A549 (cell line): ENCODE measurements around the gene ZSCAN20. TPM values are rescaled to one million over a fixed set of nuclear protein-coding genes. Genes with fewer than 3 reads are reported as not detected.

Experiments used
- ATAC-seq, 2 experiments: fragments of 200-7000 bp in 1 of 2; fragments of >200 bp in 1 of 2; cut with Nextera tagmentation in 1 of 2; cut with Tn5 transposase in 1 of 2; 3 replicates each; pipeline versions ENCODE4 v1.8.0 to v1.9.1; 2018 to 2020; ENCODE audit warnings: mild to moderate bottlenecking in 1 of 2, moderate library complexity in 1 of 2
- CTCF ChIA-PET: fragments of 300-600 bp; sonication (Branson Sonifier 250); formaldehyde crosslinking; extraction: SDS; loops from one replicate; lab custom pipeline; 2021; ENCODE audit warnings: antibody characterized with exemption, inconsistent platforms; lab: Yijun Ruan, JAX
- POLR2A ChIA-PET: fragments of 350-600 bp; formaldehyde crosslinking; extraction: SDS; loops from one replicate; lab custom pipeline; 2021; ENCODE audit warnings: antibody characterized with exemption, inconsistent platforms; lab: Yijun Ruan, JAX
- DNase-seq, 2 experiments: peaks; one replicate each; pipeline versions ENCODE4 v3.0.0 to v3.0.0-alpha.2; 2011 to 2016; ENCODE audit warnings: low read depth in 1 of 2, low spot score in 1 of 2
- FAIRE-seq: peaks from 2 replicates; lab custom pipeline; 2011; peaks lifted over from hg19 to GRCh38; lab: Jason Lieb, UNC
- H3K27ac ChIP-seq, 2 experiments: fragments of >200 bp; sonication (Bioruptor Twin); formaldehyde crosslinking; 3 replicates each; pipeline ENCODE4 v1.5.1; 2016 to 2017
- H3K4me1 ChIP-seq: fragments of >200 bp; sonication (Bioruptor Twin); formaldehyde crosslinking; 3 replicates; pipeline ENCODE4 v1.6.1; 2016
- H3K4me2 ChIP-seq: fragments of >200 bp; sonication (Bioruptor Twin); formaldehyde crosslinking; 3 replicates; pipeline ENCODE4 v1.6.1; 2016
- H3K4me3 ChIP-seq: fragments of >200 bp; sonication (Bioruptor Twin); formaldehyde crosslinking; 3 replicates; pipeline ENCODE4 v1.5.1; 2016
- H3K9me3 ChIP-seq: fragments of >200 bp; sonication (Bioruptor Twin); formaldehyde crosslinking; 3 replicates; pipeline ENCODE4 v1.6.1; 2016
- BHLHE40 ChIP-seq: IDR thresholded peaks from 2 replicates; pipeline ENCODE4 v1.6.1; 2012; ENCODE audit warnings: low read depth, low read length, inconsistent platforms
- CHD2 ChIP-seq: fragments of 150-350 bp; IDR thresholded peaks from 2 replicates; pipeline ENCODE4 v1.6.1; 2014; ENCODE audit warnings: low read length; ENCODE audit not compliant: partially characterized antibody
- EP300 ChIP-seq, 2 experiments: fragments of >200 bp; sonication (Bioruptor Twin); formaldehyde crosslinking; IDR thresholded peaks; 2 replicates in 1 of 2; 3 replicates in 1 of 2; pipeline ENCODE4 v1.6.1; 2016 to 2017
- ESRRA ChIP-seq: fragments of 150-350 bp; IDR thresholded peaks from 2 replicates; pipeline ENCODE4 v1.6.1; 2014; ENCODE audit warnings: mild to moderate bottlenecking, low read length, borderline replicate concordance
- HEYL ChIP-seq: fragments of 250-450 bp; sonication (Bioruptor Pico); IDR thresholded peaks from 2 replicates; pipeline ENCODE4 v1.8.0; 2021; ENCODE audit warnings: mild to moderate bottlenecking, moderate library complexity
- JUNB ChIP-seq: fragments of >200 bp; sonication (Bioruptor Twin); formaldehyde crosslinking; IDR thresholded peaks from 2 replicates; pipeline ENCODE4 v1.6.1; 2016
- MAZ ChIP-seq: fragments of 150-350 bp; IDR thresholded peaks from 2 replicates; pipeline ENCODE4 v1.6.1; 2014; ENCODE audit warnings: antibody characterized with exemption, low read depth, low read length, borderline replicate concordance
- POLR2A ChIP-seq: IDR thresholded peaks from 2 replicates; pipeline ENCODE4 v1.6.1; 2012; ENCODE audit warnings: mild to moderate bottlenecking, low read length
- RAD21 ChIP-seq, 2 experiments: fragments of >200 bp in 1 of 2; sonication (Bioruptor Twin) in 1 of 2; formaldehyde crosslinking in 1 of 2; IDR thresholded peaks in 1 of 2; conservative IDR thresholded peaks in 1 of 2; 2 replicates in 1 of 2; 3 replicates in 1 of 2; pipeline ENCODE4 v1.6.1; 2012 to 2018; ENCODE audit warnings: inconsistent platforms in 1 of 2
- RNF2 ChIP-seq: fragments of 200-600 bp; sonication (generic); IDR thresholded peaks from 2 replicates; pipeline ENCODE4 v1.6.1; 2016; ENCODE audit warnings: low read depth, mild to moderate bottlenecking, antibody characterized with exemption, moderate library complexity, borderline replicate concordance
- SMC3 ChIP-seq: fragments of >200 bp; sonication (Bioruptor Twin); formaldehyde crosslinking; IDR thresholded peaks from 3 replicates; pipeline ENCODE4 v1.6.1; 2018; ENCODE audit warnings: inconsistent platforms
- TFCP2L1 ChIP-seq: fragments of 250-450 bp; sonication (Bioruptor Pico); IDR thresholded peaks from 2 replicates; pipeline ENCODE4 v1.5.0; 2021; ENCODE audit warnings: mild to moderate bottlenecking
- ZNF302 ChIP-seq: fragments of 250-450 bp; sonication (Bioruptor Pico); IDR thresholded peaks from 2 replicates; pipeline ENCODE4 v1.9.0; 2021; ENCODE audit warnings: inconsistent platforms, mild to moderate bottlenecking, moderate library complexity
- WGBS: methylation state at CpG from one replicate; pipeline ENCODE4 v1.1.6; 2017; ENCODE audit errors: missing lambda C conversion rate; 5-methylcytosine and 5-hydroxymethylcytosine counted together
- polyA plus RNA-seq, 4 experiments: library from polyadenylated mRNA; depleted of rRNA in 3 of 4; stranded (reverse); fragments of >200 nt; fragmentation: RNase III in 1 of 4; extraction: RNeasy Plus Mini Kit Qiagen cat#74134 plus additional on column Dnase treatment in 1 of 4; gene quantifications; 2 replicates in 3 of 4; 3 replicates in 1 of 4; pipeline ENCODE4 v1.2.3, GENCODE V29; 2011 to 2017
- TF ChIP-seq, protein P1 (sequence below): fragments of >200 bp; sonication (Bioruptor Twin); formaldehyde crosslinking; IDR thresholded peaks from 3 replicates; pipeline ENCODE4 v1.5.1; 2016
- TF ChIP-seq, protein P2 (sequence below): fragments of 200-600 bp; sonication (generic); IDR thresholded peaks from 2 replicates; pipeline ENCODE4 v1.6.1; 2016; ENCODE audit warnings: antibody characterized with exemption, mild to moderate bottlenecking, moderate library complexity
- TF ChIP-seq, protein P3 (sequence below): IDR thresholded peaks from 2 replicates; pipeline ENCODE4 v1.6.1; 2012; ENCODE audit warnings: low read depth, borderline replicate concordance

Gene ZSCAN20
- polyA plus RNA-seq, 2 of the 4 experiments (the other 2 are of a cell fraction) = 1.3 to 1.9 TPM

DNA sequence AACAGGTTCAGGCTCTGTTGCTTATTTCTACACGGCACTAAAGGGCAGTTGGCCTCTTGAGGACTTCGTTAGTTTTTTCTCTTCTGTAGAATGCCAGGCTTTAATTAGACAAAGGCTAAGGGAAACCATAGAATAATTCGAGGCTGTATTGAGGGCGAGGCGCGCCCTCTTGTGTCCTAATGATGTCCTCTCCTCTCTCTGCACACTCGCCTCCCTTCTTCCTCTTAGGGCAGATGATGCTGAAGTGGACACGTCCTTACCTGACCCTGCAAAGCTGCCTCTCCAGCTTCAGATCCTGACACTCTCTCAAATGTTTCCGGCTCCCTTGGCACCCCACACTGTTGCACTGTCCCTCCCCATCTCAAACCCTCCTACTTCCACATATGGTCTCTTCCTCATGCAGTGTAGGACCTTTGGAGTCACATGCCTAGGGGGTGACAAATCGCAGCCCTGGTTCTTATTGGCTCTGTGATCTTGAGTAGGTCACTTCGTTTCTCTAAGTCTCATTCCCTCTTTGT, 1.9 kb upstream of the ZSCAN20 start:
- Histone ChIP-seq H3K4me3 (no peak overlapping the region), H3K4me2 (0 out of 3 replicates have a peak overlapping the region, but pooled peaks have one; percentile 35), H3K27ac (no peak overlapping the region), H3K9me3 (no peaks in the 10 kb centered on the region), H3K4me1 (peaks cover 9% of the 10 kb centered on the region)
- DNase-seq (peak; percentile 68 to 72), FAIRE-seq (no peak), ATAC-seq (peak; percentile 71 to 76)
- ChIA-PET POLR2A (no interaction called here), CTCF (interaction anchor here (0.7 to 8.3 kb wide), 30 partner anchors 9 to 381 kb away, joined by 3 to 74 read pairs (median 4); no protein-coding TSS in a partner anchor)
- TF ChIP-seq, protein P1, sequence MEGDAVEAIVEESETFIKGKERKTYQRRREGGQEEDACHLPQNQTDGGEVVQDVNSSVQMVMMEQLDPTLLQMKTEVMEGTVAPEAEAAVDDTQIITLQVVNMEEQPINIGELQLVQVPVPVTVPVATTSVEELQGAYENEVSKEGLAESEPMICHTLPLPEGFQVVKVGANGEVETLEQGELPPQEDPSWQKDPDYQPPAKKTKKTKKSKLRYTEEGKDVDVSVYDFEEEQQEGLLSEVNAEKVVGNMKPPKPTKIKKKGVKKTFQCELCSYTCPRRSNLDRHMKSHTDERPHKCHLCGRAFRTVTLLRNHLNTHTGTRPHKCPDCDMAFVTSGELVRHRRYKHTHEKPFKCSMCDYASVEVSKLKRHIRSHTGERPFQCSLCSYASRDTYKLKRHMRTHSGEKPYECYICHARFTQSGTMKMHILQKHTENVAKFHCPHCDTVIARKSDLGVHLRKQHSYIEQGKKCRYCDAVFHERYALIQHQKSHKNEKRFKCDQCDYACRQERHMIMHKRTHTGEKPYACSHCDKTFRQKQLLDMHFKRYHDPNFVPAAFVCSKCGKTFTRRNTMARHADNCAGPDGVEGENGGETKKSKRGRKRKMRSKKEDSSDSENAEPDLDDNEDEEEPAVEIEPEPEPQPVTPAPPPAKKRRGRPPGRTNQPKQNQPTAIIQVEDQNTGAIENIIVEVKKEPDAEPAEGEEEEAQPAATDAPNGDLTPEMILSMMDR = peak; percentile 73
- TF ChIP-seq RAD21 (conservative IDR thresholded peaks at IDR 0.05 in 1 of 2, IDR thresholded peaks at IDR 0.05 in 1 of 2) (peak; percentile 77 to 82), TFCP2L1 (CRISPR knock-in tag) (no peak), SMC3 (peak; percentile 54; the same call in 2 of the 3 replicates)
- TF ChIP-seq, protein P2, sequence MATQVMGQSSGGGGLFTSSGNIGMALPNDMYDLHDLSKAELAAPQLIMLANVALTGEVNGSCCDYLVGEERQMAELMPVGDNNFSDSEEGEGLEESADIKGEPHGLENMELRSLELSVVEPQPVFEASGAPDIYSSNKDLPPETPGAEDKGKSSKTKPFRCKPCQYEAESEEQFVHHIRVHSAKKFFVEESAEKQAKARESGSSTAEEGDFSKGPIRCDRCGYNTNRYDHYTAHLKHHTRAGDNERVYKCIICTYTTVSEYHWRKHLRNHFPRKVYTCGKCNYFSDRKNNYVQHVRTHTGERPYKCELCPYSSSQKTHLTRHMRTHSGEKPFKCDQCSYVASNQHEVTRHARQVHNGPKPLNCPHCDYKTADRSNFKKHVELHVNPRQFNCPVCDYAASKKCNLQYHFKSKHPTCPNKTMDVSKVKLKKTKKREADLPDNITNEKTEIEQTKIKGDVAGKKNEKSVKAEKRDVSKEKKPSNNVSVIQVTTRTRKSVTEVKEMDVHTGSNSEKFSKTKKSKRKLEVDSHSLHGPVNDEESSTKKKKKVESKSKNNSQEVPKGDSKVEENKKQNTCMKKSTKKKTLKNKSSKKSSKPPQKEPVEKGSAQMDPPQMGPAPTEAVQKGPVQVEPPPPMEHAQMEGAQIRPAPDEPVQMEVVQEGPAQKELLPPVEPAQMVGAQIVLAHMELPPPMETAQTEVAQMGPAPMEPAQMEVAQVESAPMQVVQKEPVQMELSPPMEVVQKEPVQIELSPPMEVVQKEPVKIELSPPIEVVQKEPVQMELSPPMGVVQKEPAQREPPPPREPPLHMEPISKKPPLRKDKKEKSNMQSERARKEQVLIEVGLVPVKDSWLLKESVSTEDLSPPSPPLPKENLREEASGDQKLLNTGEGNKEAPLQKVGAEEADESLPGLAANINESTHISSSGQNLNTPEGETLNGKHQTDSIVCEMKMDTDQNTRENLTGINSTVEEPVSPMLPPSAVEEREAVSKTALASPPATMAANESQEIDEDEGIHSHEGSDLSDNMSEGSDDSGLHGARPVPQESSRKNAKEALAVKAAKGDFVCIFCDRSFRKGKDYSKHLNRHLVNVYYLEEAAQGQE = no peak
- WGBS = 9% methylated on average over 11 of the region's 11 CpGs

DNA sequence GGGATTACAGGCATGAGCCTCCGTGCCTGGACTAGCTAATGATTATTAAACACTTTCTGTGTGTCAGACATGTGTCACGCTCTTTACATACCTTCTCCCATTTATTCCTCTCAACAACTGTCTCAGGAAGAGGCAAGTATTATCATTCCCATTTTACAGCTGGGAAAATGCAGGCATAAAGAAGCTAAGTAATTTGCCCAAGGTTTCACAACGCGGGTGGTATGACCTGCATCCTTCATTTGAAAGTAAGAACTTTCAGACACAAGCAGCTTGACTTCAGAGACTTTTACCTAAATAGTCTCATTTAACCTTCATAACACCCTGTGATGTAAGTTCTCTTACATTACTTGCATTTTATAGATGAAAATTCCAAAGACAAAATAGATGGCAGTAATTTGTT, 1.0 kb upstream of the ZSCAN20 start:
- WGBS = 89% methylated on average over 4 of the region's 4 CpGs
- Histone ChIP-seq H3K4me3 (no peak overlapping the region), H3K27ac (no peak overlapping the region), H3K4me2 (peak overlapping the region; percentile 81; the same call in 2 of the 3 replicates), H3K9me3 (no peaks in the 10 kb centered on the region), H3K4me1 (peaks cover 9% of the 10 kb centered on the region)
- DNase-seq (no peak), ATAC-seq (no peak), FAIRE-seq (no peak)
- TF ChIP-seq, protein P1 = no peak
- ChIA-PET CTCF (interaction anchor here (0.8 to 8.3 kb wide), 19 partner anchors 9 to 382 kb away, joined by 3 to 74 read pairs (median 3); no protein-coding TSS in a partner anchor), POLR2A (no interaction called here)

DNA sequence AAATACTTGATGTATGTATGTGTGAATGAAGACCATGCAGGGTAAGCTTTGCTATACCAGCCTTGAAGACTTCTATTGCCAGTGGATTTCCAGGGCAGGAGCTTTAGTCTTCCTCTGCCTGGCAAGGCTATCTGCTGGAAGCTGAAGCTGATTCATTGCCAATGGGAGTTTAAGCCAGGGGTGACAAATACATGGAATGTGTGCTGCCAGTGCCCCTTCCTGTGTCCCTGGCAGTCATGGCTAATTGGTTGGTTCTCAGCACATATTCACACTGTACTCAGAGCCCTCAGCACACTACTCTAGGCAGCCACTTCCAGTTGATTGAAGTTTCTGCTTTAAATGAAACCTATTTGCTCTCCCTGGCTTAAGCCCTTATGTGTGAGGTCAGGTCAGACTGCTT, 1.5 kb downstream of the ZSCAN20 start:
- Histone ChIP-seq H3K9me3 (no peaks in the 10 kb centered on the region), H3K4me3 (no peak overlapping the region), H3K4me1 (peaks cover 9% of the 10 kb centered on the region), H3K4me2 (no peak overlapping the region; the same call in 2 of the 3 replicates), H3K27ac (no peak overlapping the region)
- CTCF ChIA-PET = interaction anchor here (8.3 kb wide), 1 partner anchor 178 kb away, joined by 74 read pairs; no protein-coding TSS in a partner anchor
- POLR2A ChIA-PET = no interaction called here
- FAIRE-seq (no peak), ATAC-seq (no peak), DNase-seq (no peak)
- TF ChIP-seq POLR2A (no peak), RNF2 (no peak), ZNF302 (CRISPR knock-in tag) (no peak), HEYL (CRISPR knock-in tag) (no peak), BHLHE40 (no peak), CHD2 (no peak), EP300 (IDR thresholded peaks at IDR 0.05) (no peak), MAZ (no peak), JUNB (no peak), ESRRA (no peak)
- TF ChIP-seq, protein P3, sequence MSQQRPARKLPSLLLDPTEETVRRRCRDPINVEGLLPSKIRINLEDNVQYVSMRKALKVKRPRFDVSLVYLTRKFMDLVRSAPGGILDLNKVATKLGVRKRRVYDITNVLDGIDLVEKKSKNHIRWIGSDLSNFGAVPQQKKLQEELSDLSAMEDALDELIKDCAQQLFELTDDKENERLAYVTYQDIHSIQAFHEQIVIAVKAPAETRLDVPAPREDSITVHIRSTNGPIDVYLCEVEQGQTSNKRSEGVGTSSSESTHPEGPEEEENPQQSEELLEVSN = no peak
